Activated CD4-positive, alpha-beta T cell treated with anti-CD3 and anti-CD28 coated beads, Interleukin-2, amount 50 U/mL, for 4 hours (primary cell): ENCODE results near the gene PTGFR.

ENCODE experiments used
- DNase-seq, 2 experiments: peaks; one replicate each; pipeline ENCODE4 v3.0.0-alpha.2; 2020

PTGFR gene

GRCh38 chr1:78490861-78491450 is at the start of gene PTGFR:
PTGFR (plus strand) TSS chr1:78490974; CDS start chr1:78492744, 1,770 bp downstream.
- DNase-seq, result no peak

GRCh38 chr1:78441921-78442320 is 48.9 kb upstream of the PTGFR start:
- no peak for DNase-seq

- no peak for DNase-seq
Observed at GRCh38 chr1:78447086-78447485, 43.7 kb upstream of the PTGFR start.

- no peak for DNase-seq
Observed at GRCh38 chr1:78464449-78464891, 26.3 kb upstream of the PTGFR start.

- no peak for DNase-seq
Observed at GRCh38 chr1:78465143-78465542, 25.6 kb upstream of the PTGFR start.

- no peak for DNase-seq
Observed at GRCh38 chr1:78468521-78468920, 22.3 kb upstream of the PTGFR start.

- no peak for DNase-seq
Observed at GRCh38 chr1:78469576-78469975, 21.2 kb upstream of the PTGFR start.

- no peak for DNase-seq
Observed at GRCh38 chr1:78471890-78472620, 18.7 kb upstream of the PTGFR start.

- DNase-seq, result no peak
Observed at GRCh38 chr1:78472851-78473496, 17.8 kb upstream of the PTGFR start.

GRCh38 chr1:78474092-78474491 is 16.7 kb upstream of the PTGFR start:
- no peak for DNase-seq

GRCh38 chr1:78475888-78476610 is 14.7 kb upstream of the PTGFR start:
- no peak for DNase-seq

- DNase-seq, result no peak
Observed at GRCh38 chr1:78483903-78484302, 6.9 kb upstream of the PTGFR start.

GRCh38 chr1:78491451-78492071 is 787 bp downstream of the PTGFR start:
- no peak for DNase-seq

GRCh38 chr1:78492386-78492950 is 1.7 kb downstream of the PTGFR start:
- no peak for DNase-seq

- no peak for DNase-seq
Observed at GRCh38 chr1:78493451-78493850, 2.7 kb downstream of the PTGFR start.

GRCh38 chr1:78497201-78497600 is 6.4 kb downstream of the PTGFR start:
- DNase-seq, result no peak

GRCh38 chr1:78500529-78500928 is 9.8 kb downstream of the PTGFR start:
- no peak for DNase-seq

GRCh38 chr1:78501203-78501602 is 10.4 kb downstream of the PTGFR start:
- DNase-seq, result no peak

GRCh38 chr1:78511334-78511733 is 20.6 kb downstream of the PTGFR start:
- DNase-seq, result no peak

- DNase-seq, result no peak
Observed at GRCh38 chr1:78516716-78517115, 25.9 kb downstream of the PTGFR start.

GRCh38 chr1:78519446-78519845 is 28.7 kb downstream of the PTGFR start:
- DNase-seq, result no peak

GRCh38 chr1:78520216-78520615 is 29.4 kb downstream of the PTGFR start:
- no peak for DNase-seq

- DNase-seq, result no peak
Observed at GRCh38 chr1:78520843-78521242, 30.1 kb downstream of the PTGFR start.
